Non-pigmented ciliary epithelial cell (primary cell): ENCODE measurements around the gene SLC22A31.
"Not testable (repeated sequence)": the region's sequence is repeated elsewhere in the genome, so short reads cannot be mapped to it uniquely, and the experiment has no call there.

ENCODE experiments used
- DNase-seq: peaks from one replicate; pipeline ENCODE4 v3.0.0-alpha.2; 2010; ENCODE audit warnings: low read depth

SLC22A31 gene

DNA sequence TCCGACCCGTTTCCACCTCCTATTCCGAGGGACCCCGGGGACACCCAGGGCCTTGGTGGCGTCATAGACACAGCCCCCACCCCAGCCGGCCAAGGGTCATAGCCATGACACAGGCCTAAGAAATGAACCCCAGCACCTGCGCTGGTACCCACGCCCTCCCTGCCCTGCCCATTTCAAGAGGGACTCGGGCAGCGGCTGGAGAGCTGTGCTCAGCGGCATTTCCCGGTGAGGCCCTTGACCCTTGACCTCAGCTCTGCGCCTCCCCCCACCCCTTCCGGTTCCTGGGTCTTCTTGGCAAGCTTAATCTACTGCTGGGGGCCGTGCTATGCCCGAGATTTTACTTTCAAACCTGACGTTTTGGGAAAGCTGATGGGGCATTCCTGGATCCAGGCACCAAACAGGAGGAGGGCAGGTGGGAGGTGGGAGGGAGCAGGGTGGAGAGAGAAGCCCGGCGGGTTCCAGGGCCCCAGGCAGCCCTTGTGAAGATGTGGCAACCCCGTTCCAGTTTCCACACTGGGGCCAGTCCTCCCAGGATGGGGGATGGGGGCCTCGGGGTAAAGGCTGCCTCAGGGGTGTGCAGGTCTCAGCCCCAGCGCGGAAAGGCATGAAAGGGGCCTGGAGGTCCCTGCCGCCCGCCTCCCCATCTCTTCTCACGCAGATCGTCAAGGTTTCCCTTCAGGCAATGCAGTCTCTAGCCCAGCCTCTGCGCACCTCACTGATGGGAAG lies at the start of gene SLC22A31:
SLC22A31 (minus strand) TSS at position 414 of the 726 bp plus-strand sequence; CDS start at position 378, 36 bp downstream.
- DNase-seq, result no peak

DNA sequence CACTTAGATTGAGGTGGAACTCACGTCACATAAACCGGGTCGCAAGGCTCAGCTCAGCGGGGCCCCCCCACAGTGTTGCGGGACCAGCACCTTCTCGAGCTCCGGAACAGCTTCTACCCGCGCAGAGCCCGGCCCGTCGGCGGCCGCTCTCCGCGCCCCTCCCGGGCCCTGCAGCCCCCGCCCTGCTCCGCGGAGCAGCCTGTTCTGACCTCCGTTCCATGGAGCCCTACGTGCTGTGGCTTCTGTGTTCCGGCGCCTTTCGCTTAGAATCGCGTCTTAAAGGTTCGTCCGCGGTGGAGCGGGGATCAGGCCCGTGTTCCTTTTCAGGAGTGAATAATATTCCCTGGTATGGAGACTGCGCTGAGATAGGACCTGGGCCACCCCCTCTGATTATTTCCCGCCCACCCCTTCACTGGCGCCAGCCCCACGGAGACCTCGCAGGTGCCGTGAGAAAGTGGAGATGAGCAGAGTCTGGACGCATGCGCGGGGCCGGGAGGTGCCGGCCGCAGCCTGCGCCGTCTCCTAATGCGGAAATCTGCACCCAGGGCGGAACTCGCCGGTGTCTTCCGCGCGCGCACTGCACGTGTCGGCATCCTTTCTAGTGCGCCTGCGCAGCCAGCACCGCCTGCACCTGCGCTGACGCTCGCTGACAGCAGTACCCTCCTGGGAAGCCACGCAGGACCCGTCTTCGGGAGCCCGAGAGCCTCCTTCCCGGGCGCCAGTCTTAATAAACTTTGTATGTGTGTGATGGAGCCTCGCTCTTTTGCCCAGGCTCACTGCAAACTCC lies 48.1 kb upstream of the SLC22A31 start:
- no peak for DNase-seq

DNA sequence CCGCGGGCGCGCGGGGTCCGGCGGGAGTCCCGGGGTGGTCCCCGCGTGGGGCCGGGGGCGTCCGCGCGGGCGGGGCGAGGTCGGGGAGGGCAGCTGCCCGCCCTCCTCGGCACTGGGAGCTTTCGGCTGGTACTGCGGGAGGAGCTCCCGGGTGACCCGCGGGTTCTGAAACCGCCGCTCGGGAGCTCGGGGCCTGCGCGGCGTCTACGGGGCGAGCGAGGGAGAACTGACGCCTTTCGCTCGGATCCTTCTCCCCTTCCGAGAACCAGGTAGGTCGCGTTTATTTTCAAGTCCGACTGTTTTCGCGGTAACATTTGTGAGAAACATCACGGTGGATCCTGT lies 47.4 kb upstream of the SLC22A31 start:
- DNase-seq, result not testable (repeated sequence)

DNA sequence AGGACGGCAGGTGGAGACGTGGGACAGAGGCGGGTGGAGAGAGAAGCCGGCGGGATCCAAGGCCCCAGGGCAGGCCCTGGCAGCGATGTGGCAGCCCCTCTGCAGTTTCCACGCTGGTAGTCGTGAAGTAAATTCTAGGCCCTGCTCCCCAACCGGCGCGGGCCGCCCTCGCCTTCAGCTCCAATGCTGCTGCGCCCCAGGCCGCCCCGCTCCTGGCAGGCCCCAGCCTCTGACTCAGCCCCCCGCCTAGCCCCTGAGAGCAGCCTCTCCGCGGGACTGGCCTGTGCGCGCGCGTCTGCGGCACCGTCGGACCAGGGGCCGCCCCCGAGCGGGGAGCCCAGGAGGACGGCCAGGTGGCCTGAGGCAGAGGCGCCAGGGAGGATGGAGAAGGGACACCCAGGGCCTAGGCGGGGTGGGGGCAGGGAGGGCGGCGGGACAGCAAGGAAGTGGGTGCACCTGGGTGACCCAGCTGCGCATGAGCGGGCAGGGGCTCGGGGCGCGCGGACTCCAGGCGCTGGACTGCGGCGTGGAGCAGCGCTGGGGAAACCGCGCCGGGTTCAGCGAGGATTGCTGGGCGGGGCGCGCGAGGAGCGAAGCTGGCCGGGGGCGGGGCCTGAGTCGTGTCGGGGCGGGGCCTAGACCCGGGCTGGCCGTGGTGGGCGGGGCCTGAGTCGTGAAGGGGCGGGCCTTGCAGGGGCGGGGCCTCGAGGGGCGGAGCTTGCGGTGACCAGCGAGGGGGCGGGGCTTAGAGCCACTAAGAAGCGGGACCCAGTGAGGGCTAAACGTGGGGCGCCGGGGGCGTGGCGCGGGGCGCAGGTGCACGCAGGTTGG lies 46.8 kb upstream of the SLC22A31 start:
- peak; percentile 11 for DNase-seq

DNA sequence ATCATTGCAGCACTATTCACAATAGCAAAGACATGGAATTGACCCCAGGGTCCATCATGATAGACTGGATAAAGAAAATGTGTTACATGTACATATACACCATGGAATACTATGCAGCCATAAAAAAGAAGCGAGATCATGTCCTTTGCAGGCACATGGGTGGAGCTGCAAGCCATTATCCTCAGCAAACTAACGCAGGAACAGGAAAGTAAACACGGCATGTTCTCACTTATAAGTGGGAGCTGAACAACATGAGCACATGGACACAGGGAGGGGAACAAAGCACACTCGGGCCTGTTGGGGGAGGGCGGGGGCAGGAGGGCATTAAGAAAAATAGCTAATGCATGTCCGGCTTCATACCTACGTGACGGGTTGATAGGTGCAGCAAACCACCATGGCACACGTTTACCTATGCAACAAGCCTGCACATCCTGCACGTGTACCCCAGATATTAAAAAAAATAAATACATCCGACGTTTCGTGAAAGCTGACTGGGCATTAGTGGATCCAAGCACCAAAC lies 46.1 kb upstream of the SLC22A31 start:
- DNase-seq, result no peak

DNA sequence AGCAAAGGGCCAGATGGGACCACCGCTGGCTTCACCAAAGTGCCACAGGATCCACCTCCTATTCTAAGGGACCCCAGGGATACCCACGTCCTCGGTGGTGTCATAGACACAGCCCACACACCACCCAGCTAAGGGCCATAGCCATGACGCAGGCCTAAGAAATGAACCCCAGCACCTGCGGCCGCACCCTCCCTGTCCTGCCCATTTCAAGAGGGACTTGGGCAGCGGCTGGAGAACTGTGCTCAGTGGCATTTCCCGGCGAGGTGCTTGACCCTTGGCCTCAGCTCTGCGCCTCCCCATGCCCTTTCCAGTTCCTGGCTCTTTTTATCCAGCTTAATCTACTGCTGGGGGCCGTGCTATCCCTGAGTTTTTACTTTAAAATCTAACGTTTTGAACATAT lies 44.4 kb upstream of the SLC22A31 start:
- DNase-seq, result no peak

DNA sequence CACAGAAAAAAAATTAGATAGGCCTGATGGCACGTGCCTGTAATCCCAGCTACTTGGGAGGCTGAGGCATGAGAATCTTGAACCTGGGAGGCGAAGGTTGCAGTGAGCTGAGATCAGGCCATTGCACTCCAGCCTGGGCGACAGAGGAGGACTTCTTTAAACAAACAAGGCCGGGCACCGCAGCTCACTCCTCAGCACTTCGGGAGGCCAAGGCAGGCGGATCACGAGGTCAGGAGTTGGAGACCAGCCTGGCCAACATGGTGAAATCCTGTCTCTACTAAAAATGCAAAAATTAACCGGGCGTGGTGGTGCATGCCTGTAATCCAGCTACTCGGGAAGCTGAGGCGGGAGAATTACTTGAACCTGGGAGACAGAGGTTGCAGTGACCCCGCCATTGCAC lies 43.9 kb upstream of the SLC22A31 start:
- not testable (repeated sequence) for DNase-seq

DNA sequence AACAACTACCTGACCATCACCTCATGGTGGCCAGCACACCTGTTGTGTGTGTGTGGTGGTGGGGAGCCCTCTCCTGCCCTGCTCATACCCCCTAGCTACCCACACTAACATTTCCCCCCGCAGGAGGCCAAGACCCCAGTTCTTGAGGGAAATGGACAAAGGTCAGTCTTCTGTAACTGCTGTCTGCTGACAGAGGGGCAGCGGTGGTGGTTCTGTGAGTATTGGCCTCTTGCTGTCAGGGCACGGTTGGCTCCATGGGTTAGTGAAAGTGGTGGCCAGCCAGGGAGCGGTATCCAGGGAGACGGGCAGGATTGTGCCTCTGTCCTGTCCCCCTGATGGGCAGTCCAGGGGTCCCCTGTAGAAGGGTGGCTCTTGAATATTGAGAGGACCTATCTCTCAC lies 43.3 kb upstream of the SLC22A31 start:
- DNase-seq, result no peak

DNA sequence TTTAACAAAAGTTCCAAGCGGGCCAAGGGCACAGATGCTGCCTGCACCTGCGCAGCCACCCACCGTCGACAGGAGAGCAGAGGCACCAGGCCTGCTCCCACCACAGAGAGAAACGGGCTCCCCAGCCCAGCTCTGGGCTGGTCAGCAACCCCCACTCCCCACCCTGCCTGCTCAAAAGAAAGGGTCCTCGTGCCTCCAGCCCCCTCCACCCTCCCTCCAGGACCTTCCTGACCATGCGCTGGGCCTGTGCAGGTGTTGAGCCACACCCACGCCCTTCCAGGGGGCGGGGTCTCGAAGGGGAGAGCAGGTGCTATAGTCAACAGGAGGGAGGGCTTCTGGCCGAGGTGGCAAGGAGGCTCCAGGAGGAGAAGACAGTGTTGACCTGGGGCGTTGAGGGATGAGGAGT lies 42.5 kb upstream of the SLC22A31 start:
- no peak for DNase-seq

DNA sequence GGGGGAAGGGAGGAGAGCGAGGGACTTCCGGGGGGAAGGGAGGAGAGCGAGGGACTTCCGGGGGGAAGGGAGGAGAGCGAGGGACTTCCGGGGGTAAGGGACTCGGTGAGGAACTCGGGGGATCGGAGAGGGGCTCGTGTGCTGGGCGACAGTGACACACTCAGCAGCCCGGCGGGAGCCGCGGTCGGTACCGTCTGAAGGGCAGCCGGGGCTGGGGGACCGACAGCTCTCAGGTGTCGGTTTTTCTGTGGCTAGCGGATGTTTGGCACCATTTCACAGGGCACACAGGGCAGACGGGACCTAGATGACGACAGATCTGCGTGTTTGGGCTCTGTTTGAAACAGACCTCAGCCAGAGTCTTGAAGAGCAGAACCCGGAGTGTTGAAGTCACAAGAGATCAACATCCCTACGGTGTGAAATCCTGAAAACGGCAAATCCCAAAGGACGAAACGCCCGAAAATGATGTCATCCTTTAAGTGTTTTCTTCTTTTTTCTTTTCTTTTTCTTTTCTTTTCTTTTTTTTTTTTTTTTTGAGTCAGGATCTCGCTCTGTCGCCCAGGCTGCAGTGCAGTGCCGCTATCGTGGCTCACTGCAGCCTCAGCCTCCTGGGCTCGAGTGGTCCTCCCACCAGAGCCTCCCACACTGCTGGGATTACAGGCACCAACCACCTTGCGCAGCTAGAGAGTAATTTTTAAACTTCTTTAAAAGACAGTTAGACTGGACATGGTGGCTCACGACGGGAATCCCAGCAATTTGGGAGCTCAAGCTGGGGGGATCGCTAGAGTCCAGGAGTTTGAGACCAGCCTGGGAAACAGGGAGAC lies 41.1 kb upstream of the SLC22A31 start:
- peak; percentile 24 for DNase-seq

DNA sequence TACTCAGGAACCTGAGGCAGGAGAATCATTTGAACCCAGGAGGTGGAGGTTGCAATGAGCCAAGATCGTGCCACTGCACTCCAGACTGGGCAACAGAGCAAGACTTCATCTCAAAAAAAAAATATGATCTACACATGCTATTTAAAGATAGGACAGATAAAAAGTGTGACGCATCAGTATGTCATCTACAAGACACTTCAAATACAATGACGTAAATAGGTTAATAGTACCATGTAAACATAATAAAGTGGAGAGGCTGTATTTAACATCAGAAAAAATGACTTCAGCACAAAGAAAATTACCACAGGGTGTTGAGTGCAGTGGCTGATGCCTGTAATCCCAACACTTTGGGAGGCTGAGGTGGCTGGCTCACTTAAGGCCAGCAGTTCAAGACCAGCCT lies 37.4 kb upstream of the SLC22A31 start:
- no peak for DNase-seq

DNA sequence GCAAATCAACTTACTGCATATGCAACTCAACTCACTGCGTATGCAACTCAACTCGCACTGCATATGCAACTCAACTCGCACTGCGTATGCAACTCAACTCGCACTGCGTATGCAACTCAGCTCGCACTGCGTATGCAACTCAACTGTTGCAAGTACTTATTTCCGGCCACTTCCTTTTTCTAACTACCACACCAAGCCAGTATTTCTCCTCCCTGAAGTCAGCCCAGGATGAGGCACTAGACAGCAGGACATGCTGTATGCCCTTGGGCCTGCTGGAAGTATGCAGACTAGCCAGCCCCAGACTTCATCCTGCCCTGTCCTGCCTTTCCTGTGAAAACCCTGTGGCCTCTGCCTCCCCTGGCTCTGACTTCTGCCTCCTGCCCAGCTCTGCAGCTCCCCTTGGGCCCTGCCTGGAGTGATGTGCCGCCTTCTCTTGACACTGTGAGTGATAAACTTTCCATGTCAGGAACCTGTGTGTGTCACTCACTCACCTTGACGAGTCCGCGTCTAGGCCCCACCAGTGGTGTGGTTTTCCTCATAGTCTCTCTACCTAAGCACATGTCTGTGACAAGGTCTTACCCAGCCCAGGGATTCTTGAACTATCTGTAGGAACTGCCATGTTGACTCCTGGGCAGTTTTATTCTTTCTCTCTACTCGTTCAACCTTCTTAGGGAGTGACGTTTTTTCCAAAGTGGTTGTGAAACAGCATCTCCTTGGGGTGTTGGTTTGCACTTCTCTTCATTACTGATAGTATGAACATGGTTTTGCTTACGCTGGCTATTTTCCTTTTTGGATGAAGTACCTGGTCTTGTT lies 33.5 kb upstream of the SLC22A31 start:
- no peak for DNase-seq

DNA sequence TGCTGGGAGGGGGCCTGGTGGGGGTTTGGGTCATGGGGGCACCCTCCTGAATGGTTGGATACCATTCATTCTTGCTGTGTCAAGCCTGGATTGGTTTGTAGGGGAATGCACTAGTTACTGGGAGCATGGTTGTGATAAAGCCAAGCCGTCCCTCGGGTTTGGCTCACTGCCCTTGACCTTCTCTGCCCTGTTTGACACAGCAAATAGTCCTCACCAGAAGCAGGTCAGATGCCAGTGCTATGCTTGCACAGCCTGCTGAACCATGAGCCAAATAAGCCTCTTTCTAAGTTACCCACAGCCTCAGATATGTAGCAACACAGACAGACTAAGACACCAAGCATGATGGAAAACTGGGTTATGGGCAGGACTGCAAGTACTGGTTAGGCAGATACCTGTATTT lies 31.8 kb upstream of the SLC22A31 start:
- DNase-seq, result no peak

DNA sequence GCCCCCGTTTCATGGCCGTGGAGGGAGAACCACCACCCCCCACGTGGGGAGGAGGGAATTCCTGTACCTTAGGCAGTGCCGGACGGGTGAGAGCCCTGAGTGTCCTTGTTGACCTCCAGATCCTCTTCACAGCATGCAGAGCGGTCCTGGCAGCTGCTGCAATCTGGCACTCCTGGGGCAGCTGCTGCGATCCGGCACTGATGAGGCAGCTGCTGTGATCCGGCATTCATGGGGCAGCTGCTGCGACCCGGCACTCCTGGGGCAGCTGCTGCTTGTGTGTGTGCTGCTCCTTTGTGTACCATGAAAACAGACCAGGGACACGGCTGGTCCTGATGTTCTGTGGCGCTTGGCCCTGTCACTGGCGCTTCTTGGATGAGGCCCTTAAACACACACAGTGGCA lies 29.9 kb upstream of the SLC22A31 start:
- no peak for DNase-seq

DNA sequence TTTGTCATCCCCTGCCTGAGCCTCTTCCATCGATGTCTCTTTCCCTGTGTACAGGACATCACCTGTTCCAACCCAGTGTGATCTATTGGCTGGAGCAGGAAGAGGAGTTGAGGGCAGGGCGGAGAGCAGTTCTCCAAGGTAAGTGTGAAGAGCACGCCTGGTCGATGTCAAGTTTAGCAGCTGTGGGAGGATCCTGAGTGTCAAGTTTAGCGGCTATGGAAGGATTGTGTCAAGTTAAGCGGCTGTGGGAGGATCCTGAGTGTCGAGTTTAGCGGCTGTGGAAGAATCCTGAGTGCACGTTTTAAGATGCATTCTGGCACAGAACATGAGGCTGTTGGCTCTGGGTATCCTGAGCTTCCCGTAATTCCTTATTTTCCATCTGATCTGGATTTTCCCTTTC lies 24.3 kb upstream of the SLC22A31 start:
- no peak for DNase-seq

DNA sequence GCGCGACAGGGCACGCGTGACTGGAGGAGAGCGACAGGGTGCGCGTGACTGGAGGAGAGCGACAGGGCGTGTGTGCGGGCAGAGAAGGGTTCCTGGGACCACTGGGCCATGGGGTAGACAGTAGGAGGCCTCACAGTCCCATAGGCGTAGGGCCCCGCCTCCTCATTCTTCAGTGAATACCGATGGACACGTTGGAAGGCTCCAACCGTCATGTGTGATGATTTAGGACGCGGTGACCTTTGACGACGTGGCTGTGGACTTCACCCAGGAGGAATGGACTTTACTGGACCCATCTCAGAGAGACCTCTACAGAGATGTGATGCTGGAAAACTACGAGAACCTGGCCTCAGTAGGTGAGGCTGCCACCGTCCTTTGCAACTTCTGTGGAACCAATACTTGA lies 22.6 kb upstream of the SLC22A31 start:
- DNase-seq, result no peak

DNA sequence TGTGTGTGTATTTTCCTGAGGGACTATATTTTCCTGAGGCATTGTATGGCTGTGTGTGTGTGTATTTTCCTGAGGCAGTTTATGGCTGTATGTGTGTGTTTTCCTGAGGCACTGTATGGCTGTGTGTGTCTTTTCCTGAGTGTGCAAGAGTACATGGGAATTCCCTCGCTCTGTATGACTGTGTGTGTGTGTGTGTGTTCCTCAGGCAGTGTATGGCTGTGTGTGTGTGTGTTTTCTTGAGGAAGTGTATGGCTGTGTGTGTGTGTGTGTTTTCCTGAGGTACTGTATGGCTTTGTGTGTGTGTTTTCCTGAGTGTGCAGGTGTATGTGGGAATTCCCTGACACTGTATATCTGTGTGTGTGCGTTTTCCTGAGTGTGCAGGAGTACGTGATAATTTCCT lies 21.3 kb upstream of the SLC22A31 start:
- no peak for DNase-seq

DNA sequence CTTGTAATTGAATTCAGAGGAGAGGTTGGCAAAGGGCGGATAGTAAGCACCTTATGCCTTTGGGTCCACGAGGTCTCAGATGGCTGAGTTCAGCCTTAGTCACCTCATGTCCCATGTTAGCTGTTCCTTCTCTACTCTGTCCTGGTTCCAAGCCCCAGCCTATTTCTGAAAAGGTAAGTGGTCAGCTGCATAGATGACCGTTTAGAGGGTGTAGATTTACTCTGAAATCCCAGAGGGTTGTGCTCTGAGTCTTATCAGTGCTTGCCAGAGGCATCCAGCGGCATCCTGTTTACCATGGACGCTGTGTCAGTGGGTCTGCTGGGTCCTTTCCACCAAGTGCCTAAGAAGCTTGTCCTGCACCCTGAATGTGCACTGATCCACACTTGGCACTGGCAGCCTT lies 19.0 kb upstream of the SLC22A31 start:
- no peak for DNase-seq

DNA sequence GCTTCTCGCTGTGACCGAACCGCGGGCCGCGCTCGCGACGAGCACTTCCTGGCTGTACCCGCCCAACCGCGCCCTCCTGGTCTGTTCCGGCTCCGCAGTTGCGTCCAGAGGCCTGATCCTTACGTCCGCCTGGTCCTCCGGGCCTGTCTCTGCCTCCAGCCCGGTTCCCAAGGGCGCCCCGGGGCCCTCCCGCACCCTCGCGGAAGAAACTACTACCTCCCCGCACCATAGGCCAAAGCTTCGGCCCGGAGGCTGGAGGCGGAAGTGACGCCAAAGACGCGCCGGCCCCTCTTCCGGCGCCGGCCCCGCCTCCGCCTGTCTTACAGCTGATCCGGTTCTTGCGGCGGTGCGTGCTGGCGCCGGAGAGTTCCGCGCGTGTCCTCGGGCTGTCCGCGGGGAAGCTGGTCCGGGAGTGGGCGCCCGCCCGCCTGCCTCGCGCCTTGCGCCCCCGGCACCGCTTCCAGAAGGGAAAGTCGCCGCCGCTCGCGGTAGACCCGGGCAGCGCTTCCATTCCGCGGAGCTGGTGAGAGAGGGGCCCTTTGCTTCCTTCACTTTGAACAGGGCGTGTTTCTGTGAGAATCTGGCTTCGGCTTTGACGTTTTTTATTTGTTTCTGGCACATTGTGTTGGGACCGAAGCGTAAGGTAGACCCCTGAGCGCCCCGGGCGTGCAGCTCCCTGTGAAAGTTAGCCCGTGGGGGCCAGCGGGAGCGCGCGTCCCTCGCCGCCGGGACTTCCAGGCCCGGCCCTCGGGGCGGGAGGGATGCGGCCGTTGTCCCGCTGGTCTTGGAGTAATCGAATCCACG lies 17.3 kb upstream of the SLC22A31 start, which contains the start of gene ZNF778:
ZNF778 (plus strand) TSS at position 316 of the 804 bp plus-strand sequence. CDS start 3,425 bp downstream, outside the sequence.
- DNase-seq, result peak; percentile 11

DNA sequence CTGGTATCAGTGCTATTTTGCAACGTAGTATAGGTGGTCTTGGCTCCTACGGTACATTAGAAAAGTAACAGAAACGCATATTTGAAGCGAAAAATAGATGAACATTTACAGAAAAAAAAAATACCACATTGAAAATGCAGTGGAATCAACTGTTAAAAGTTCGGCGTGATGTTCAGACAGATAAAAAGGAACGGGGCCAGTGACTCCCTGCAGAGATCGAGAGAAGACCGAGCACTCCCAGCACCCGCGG lies 16.7 kb upstream of the SLC22A31 start:
- no peak for DNase-seq
